Testis (tissue), 2 donors: Measurements from ENCODE around the gene CST9.

Experiments
- POLR2A ChIP-seq: fragments of 450-650 bp; IDR thresholded peaks from one replicate; pipeline ENCODE4 v1.6.1; 2017; ENCODE audit warnings: antibody characterized with exemption, mild to moderate bottlenecking, moderate library complexity
- TF ChIP-seq, protein P1 (sequence below), 3 experiments: fragments of 450-650 bp in 2 of 3; fragments of 200-600 bp in 1 of 3; sonication (generic) in 1 of 3; IDR thresholded peaks; one replicate each; pipeline ENCODE4 v1.5.1; 2016 to 2019; ENCODE audit warnings: antibody characterized with exemption in 3 of 3, mild to moderate bottlenecking in 2 of 3, moderate library complexity in 1 of 3

DNA sequence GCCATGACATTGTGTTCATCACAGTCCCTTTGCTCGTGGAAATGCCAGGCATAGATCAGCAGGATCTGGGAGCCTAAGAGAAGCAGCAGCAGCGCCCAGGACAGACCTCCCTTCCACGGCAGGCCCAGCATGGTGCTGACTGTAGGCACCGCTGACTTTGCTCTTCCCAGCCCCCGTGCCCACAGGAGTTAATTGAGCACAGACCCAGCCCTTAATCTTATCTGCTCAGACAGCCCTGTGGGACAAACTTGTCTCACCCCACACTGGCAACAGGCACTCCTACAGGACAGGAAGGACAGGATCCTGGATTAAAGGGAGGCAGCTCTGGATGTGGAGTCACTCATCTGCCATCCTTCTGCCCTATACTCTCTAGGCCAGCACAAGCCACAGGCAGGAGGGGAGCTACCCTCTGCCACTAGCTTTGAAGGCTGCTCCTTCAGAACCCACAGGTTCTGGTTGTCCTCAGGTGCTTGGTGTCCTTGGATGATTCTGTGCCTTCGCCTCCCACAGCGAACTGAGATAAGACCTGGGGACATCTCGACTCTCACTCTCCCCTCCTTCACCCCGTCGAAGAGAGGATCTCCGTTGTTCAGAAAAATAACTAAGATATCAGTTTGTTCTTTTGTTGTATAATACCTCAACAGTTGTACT is 37.3 kb downstream of the CST9 start, which contains the start of gene CST9L:
- TF ChIP-seq, protein P1, sequence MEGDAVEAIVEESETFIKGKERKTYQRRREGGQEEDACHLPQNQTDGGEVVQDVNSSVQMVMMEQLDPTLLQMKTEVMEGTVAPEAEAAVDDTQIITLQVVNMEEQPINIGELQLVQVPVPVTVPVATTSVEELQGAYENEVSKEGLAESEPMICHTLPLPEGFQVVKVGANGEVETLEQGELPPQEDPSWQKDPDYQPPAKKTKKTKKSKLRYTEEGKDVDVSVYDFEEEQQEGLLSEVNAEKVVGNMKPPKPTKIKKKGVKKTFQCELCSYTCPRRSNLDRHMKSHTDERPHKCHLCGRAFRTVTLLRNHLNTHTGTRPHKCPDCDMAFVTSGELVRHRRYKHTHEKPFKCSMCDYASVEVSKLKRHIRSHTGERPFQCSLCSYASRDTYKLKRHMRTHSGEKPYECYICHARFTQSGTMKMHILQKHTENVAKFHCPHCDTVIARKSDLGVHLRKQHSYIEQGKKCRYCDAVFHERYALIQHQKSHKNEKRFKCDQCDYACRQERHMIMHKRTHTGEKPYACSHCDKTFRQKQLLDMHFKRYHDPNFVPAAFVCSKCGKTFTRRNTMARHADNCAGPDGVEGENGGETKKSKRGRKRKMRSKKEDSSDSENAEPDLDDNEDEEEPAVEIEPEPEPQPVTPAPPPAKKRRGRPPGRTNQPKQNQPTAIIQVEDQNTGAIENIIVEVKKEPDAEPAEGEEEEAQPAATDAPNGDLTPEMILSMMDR (IDR thresholded peaks at IDR 0.05), result no peak
- TF ChIP-seq POLR2A, result no peak
